Cardiac fibroblast (primary cell): ENCODE data around the gene USP33.

Source experiments
- DNase-seq, 2 donors: peaks; one replicate each; pipeline versions ENCODE4 v3.0.0 to v3.0.0-alpha.2; 2010; ENCODE audit warnings: low read depth in 2 of 2
- H3K4me3 ChIP-seq, 2 donors: replicated peaks in 1 of 2; 1 replicate in 1 of 2; 2 replicates in 1 of 2; pipeline ENCODE4 v1.5.1; 2011; ENCODE audit warnings: low read depth in 2 of 2, low read length in 2 of 2, mild to moderate bottlenecking in 2 of 2, moderate library complexity in 1 of 2
- TF ChIP-seq, protein P1 (sequence below): IDR thresholded peaks from one replicate; pipeline ENCODE4 v1.5.1; 2011; ENCODE audit warnings: low read depth, mild to moderate bottlenecking, low read length, inconsistent platforms

The USP33 gene

DNA sequence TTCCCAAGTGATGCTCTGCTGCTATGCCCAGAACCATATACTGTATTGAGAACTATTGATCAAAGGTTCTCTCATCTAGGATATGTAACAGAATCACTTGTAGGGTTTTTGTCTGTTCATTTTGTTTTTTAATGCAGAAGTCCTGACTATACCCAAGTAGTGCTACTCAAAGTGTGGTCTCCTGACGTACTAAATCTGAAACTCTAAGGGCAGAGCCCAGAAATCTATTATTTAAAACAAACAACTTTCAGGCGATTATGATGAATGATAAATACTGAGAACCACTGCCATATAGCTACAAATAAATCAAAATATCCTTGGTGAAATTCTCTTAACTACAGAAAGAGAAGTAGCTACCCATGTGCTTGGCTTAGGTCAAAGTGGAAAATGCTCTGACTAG lies 87.3 kb downstream of the USP33 start:
- TF ChIP-seq, protein P1, sequence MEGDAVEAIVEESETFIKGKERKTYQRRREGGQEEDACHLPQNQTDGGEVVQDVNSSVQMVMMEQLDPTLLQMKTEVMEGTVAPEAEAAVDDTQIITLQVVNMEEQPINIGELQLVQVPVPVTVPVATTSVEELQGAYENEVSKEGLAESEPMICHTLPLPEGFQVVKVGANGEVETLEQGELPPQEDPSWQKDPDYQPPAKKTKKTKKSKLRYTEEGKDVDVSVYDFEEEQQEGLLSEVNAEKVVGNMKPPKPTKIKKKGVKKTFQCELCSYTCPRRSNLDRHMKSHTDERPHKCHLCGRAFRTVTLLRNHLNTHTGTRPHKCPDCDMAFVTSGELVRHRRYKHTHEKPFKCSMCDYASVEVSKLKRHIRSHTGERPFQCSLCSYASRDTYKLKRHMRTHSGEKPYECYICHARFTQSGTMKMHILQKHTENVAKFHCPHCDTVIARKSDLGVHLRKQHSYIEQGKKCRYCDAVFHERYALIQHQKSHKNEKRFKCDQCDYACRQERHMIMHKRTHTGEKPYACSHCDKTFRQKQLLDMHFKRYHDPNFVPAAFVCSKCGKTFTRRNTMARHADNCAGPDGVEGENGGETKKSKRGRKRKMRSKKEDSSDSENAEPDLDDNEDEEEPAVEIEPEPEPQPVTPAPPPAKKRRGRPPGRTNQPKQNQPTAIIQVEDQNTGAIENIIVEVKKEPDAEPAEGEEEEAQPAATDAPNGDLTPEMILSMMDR = no peak
- peak overlapping the region in 1 of 2 donors; percentile 29 for H3K4me3 ChIP-seq
- DNase-seq = no peak

DNA sequence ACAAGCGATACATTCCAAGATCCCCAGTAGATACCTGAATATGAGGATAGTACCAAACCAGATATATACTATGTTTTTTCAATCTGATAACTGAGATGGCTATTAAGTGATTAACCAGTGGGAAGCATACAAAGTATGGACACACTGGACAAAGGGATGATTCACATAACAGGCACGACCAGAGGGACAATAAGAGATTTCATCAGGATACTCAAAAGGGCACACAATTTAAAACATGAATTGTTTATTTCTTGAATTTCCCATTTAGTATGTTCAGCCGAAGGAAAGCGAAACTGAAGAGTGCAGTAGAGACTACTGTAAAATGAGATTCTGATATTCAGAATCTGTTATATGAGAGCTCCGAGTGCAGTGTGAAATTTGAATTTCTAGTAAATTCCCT lies 87.8 kb downstream of the USP33 start:
- DNase-seq = peak in 1 of 2 donors; percentile 71
- TF ChIP-seq, protein P1 = no peak
- peak overlapping the region in 1 of 2 donors; percentile 29 for H3K4me3 ChIP-seq

DNA sequence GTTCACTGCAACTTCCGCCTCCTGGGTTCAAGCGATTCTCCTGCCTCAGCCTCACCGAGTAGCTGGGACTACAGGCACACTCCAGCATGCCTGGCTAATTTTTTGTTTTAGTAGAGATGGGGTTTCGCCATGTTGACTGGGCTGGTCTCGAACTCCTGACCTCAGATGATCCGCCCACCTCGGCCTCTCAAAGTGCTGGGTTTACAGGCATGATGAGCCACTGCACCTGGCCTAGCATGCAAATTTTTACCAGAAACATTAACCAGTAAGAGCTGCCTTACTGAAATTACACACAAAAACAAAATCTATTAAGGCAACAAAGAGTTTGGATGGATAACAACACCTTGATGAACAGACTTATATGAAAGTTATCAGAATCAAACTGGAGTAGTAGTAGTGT lies 89.3 kb downstream of the USP33 start:
- TF ChIP-seq, protein P1 = no peak
- no peak overlapping the region for H3K4me3 ChIP-seq
- DNase-seq = no peak

DNA sequence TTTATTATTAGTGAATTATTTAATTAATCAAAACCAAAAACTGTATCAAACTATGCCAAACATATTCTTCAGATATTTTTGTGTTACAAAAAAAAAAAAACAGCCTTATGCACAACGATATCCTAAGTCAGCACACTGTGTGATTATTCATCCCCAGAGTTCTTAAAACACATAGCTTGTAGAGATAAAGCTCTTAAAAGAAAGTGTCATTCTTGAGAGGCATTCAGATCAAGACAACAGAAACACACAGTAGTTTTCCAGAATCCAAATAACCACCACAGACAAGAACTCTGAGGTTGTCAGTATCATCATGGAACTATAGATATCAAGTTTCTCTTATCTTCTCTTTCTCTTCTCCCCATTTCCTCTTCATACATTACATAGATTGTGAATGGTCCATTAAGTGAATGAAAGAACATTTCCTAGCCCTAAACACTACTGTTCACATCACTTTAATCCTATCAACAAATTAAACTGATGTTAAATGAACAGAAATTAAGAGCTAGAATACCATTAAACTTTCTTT lies 90.7 kb downstream of the USP33 start:
- no peak overlapping the region for H3K4me3 ChIP-seq
- TF ChIP-seq, protein P1 = no peak
- DNase-seq = peak in 1 of 2 donors; percentile 19

DNA sequence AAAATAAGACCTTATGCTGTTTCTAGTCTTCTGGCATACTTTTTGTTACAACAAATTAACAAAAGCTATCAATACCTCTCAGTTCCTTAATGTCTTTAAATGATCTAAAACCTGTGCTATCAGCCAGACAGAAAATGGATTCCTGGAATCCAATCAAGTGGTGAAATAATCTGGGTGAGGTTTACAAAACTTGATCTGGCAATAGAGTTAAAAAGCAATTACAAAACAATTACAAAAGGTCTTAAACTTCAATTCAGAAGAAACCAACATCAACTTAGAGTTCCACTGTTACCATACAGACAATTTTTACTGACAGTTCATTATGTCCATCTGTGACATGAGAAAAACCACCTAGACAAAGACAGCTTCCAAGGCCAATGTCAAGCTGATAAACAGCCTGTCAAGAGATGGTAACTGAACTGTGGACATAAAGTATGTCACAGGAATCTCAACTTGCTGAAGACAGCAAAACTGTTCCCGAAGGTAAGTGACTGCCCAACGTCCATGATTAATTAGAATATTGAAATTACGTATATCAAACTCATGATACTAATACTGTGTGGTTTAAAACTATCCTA lies 94.6 kb downstream of the USP33 start:
- TF ChIP-seq, protein P1 = no peak
- no peak overlapping the region for H3K4me3 ChIP-seq
- DNase-seq = no peak

DNA sequence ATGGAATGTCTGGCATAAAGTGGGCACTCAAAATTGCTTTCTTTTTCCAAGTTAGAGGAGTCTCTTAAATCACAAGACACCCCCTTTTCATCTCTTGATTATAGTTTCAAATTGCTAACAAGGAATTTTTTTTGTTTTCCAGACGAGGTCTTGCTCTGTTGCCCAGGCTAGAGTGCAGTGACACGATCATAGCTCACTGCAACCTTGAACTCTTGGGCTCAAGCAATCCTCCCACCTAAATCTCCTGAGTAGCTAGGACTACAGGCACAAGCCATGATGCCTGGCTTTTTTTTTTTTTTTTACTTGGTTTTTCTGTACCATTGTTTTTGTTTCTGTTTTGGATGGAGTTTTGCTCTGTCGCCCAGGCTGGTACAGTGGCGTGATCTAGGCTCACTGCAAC lies 98.0 kb downstream of the USP33 start:
- TF ChIP-seq, protein P1 = no peak
- H3K4me3 ChIP-seq = no peak overlapping the region
- no peak for DNase-seq
